ENCODE measurements around the gene SDHAF3.

DNA sequence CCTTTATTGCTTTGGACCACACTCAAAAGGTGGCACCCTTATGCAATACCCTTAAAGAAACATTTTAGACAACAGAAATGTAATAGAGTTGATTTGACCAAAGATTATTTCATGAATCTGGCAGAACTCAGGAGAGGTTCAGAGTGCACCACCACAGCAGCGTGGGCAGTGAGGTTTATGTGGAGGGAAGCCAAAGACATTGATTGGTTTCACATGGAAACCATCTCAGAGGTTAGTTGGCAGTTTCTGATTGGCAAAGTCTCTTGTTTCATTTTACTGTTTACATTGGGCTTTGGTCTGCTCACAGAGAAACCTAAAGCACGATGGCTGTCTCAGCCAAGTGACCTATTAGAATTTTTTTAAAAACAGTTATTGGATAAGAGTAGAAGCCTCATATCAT is 101.3 kb downstream of the SDHAF3 start:
- TF ChIP-seq POLR2A (IDR thresholded peaks at IDR 0.05; ENCODE audit: low read depth) (no peak), EP300 (IDR thresholded peaks at IDR 0.05) (no peak)
- TF ChIP-seq, protein P1, sequence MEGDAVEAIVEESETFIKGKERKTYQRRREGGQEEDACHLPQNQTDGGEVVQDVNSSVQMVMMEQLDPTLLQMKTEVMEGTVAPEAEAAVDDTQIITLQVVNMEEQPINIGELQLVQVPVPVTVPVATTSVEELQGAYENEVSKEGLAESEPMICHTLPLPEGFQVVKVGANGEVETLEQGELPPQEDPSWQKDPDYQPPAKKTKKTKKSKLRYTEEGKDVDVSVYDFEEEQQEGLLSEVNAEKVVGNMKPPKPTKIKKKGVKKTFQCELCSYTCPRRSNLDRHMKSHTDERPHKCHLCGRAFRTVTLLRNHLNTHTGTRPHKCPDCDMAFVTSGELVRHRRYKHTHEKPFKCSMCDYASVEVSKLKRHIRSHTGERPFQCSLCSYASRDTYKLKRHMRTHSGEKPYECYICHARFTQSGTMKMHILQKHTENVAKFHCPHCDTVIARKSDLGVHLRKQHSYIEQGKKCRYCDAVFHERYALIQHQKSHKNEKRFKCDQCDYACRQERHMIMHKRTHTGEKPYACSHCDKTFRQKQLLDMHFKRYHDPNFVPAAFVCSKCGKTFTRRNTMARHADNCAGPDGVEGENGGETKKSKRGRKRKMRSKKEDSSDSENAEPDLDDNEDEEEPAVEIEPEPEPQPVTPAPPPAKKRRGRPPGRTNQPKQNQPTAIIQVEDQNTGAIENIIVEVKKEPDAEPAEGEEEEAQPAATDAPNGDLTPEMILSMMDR (IDR thresholded peaks at IDR 0.05): no peak
